IMR-90 (cell line): ENCODE measurements around the gene TEX44. TPM values are rescaled to one million over a fixed set of nuclear protein-coding genes. Genes with fewer than 3 reads are reported as not detected.

Experiments used
- ATAC-seq: fragments of 200-7000 bp; cut with Tn5 transposase; 2 replicates; pipeline ENCODE4 v1.9.1; 2020; ENCODE audit warnings: low read depth, mild to moderate bottlenecking, moderate library complexity
- BruUV-seq: library from RNA; stranded (reverse); fragments of 400-500 nt; replicated peaks from 2 replicates; lab custom pipeline; 2021; lab: Mats Ljungman, UMichigan
- CTCF ChIA-PET: fragments of 300-600 bp; formaldehyde crosslinking; extraction: SDS; loops from one replicate; lab custom pipeline; 2021; ENCODE audit warnings: antibody characterized with exemption; lab: Yijun Ruan, JAX
- POLR2A ChIA-PET: fragments of 300-600 bp; sonication (Branson Sonifier 250); formaldehyde crosslinking; loops from one replicate; lab custom pipeline; 2022; ENCODE audit warnings: antibody characterized with exemption; ENCODE audit not compliant: unreplicated experiment; lab: Charles Lee
- DNase-seq: peaks from one replicate; pipeline ENCODE4 v3.0.0; 2013
- H2AFZ ChIP-seq: replicated peaks from 2 replicates; pipeline ENCODE3; 2013; ENCODE audit warnings: low read length, mild to moderate bottlenecking; ENCODE audit not compliant: poor library complexity
- H2AK5ac ChIP-seq: 2 replicates; pipeline ENCODE4 v1.6.1; 2013; ENCODE audit warnings: low read depth, low read length, inconsistent platforms
- H2AK9ac ChIP-seq: replicated peaks from 2 replicates; pipeline ENCODE3; 2013; ENCODE audit warnings: mild to moderate bottlenecking, low read depth, low read length, moderate library complexity; ENCODE audit not compliant: poor library complexity
- H2BK120ac ChIP-seq: 2 replicates; pipeline ENCODE4 v1.6.1; 2013; ENCODE audit warnings: low read depth, low read length, inconsistent platforms
- H2BK15ac ChIP-seq: 3 replicates; pipeline ENCODE4 v1.6.1; 2013; ENCODE audit warnings: low read depth, low read length, inconsistent platforms
- H2BK20ac ChIP-seq: 2 replicates; pipeline ENCODE4 v1.6.1; 2013; ENCODE audit warnings: low read depth, mild to moderate bottlenecking, inconsistent platforms, low read length, moderate library complexity
- H2BK5ac ChIP-seq: 2 replicates; pipeline ENCODE4 v1.6.1; 2013; ENCODE audit warnings: mild to moderate bottlenecking, low read depth, low read length, inconsistent platforms; ENCODE audit not compliant: poor library complexity, severe bottlenecking
- H3K14ac ChIP-seq: replicated peaks from 2 replicates; pipeline ENCODE4 v1.6.1; 2013; ENCODE audit warnings: low read depth, low read length, inconsistent platforms
- H3K18ac ChIP-seq: 2 replicates; pipeline ENCODE4 v1.6.1; 2013; ENCODE audit warnings: low read depth, low read length, control low read depth
- H3K23ac ChIP-seq: 2 replicates; pipeline ENCODE4 v1.6.1; 2013; ENCODE audit warnings: low read depth, low read length, inconsistent platforms
- H3K27ac ChIP-seq: 2 replicates; pipeline ENCODE4 v1.5.1; 2013; ENCODE audit warnings: mild to moderate bottlenecking, control low read depth, low read length; ENCODE audit not compliant: insufficient read depth
- H3K27me3 ChIP-seq: 2 replicates; pipeline ENCODE4 v1.6.1; 2013; ENCODE audit warnings: low read length; ENCODE audit not compliant: control insufficient read depth, insufficient read depth
- H3K36me3 ChIP-seq: 2 replicates; pipeline ENCODE4 v1.6.1; 2013; ENCODE audit warnings: low read length, mixed read lengths; ENCODE audit not compliant: control insufficient read depth, insufficient read depth
- H3K4ac ChIP-seq: 2 replicates; pipeline ENCODE4 v1.6.1; 2013; ENCODE audit warnings: low read depth, low read length, inconsistent platforms
- H3K4me1 ChIP-seq: 2 replicates; pipeline ENCODE4 v1.6.1; 2013; ENCODE audit warnings: low read length, mixed read lengths; ENCODE audit not compliant: control insufficient read depth, insufficient read depth
- H3K4me2 ChIP-seq: 2 replicates; pipeline ENCODE4 v1.6.1; 2013; ENCODE audit warnings: low read depth, mild to moderate bottlenecking, control low read depth, low read length, moderate library complexity
- H3K4me3 ChIP-seq: 2 replicates; pipeline ENCODE4 v1.5.1; 2013; ENCODE audit warnings: low read depth, mild to moderate bottlenecking, control low read depth, low read length, moderate library complexity; ENCODE audit not compliant: insufficient read depth
- H3K56ac ChIP-seq: 2 replicates; pipeline ENCODE4 v1.6.1; 2013; ENCODE audit warnings: low read length, inconsistent platforms; ENCODE audit not compliant: insufficient read depth; ENCODE audit errors: extremely low read depth
- H3K79me1 ChIP-seq, 2 experiments: 2 replicates each; pipeline ENCODE4 v1.6.1; 2013; ENCODE audit warnings: low read length in 2 of 2, inconsistent platforms in 1 of 2, low read depth in 1 of 2
- H3K9ac ChIP-seq: 2 replicates; pipeline ENCODE4 v1.6.1; 2013; ENCODE audit warnings: low read depth, low read length, control low read depth
- H3K9me1 ChIP-seq: 2 replicates; pipeline ENCODE4 v1.6.1; 2013; ENCODE audit warnings: low read length, inconsistent platforms; ENCODE audit not compliant: insufficient read depth
- H3K9me3 ChIP-seq: 2 replicates; pipeline ENCODE4 v1.6.1; 2013; ENCODE audit warnings: low read length; ENCODE audit not compliant: control insufficient read depth, insufficient read depth
- H4K20me1 ChIP-seq: 2 replicates; pipeline ENCODE4 v1.6.1; 2013; ENCODE audit warnings: low read length, inconsistent platforms; ENCODE audit not compliant: insufficient read depth
- H4K5ac ChIP-seq: 2 replicates; pipeline ENCODE4 v1.6.1; 2013; ENCODE audit warnings: mild to moderate bottlenecking, low read depth, low read length, control low read depth
- H4K8ac ChIP-seq, 2 experiments: 2 replicates each; pipeline ENCODE4 v1.6.1; 2013; ENCODE audit warnings: low read depth in 2 of 2, low read length in 2 of 2, control low read depth in 1 of 2, inconsistent platforms in 1 of 2
- H4K91ac ChIP-seq: 2 replicates; pipeline ENCODE4 v1.6.1; 2013; ENCODE audit warnings: low read depth, low read length, inconsistent platforms; ENCODE audit not compliant: insufficient read depth
- BHLHE40 ChIP-seq: fragments of 150-350 bp; IDR thresholded peaks from 2 replicates; pipeline ENCODE4 v1.6.1; 2016; ENCODE audit warnings: mild to moderate bottlenecking, low read depth, low read length
- CEBPB ChIP-seq: IDR thresholded peaks from 2 replicates; pipeline ENCODE4 v1.6.1; 2012; ENCODE audit warnings: low read depth, low read length, improper control_type of control experiment
- CTCF ChIP-seq: conservative IDR thresholded peaks from 2 replicates; pipeline ENCODE4 v1.5.1; 2012; ENCODE audit warnings: mild to moderate bottlenecking, low read depth, low read length, improper control_type of control experiment
- NFE2L2 ChIP-seq: fragments of 150-350 bp; IDR thresholded peaks from 2 replicates; pipeline ENCODE4 v1.6.1; 2016; ENCODE audit warnings: low read depth, mild to moderate bottlenecking, low read length
- WGBS, 2 experiments: methylation state at CpG; one replicate each; pipeline versions ENCODE4 v1.1.5 to v1.1.7; 2013; ENCODE audit warnings: missing lambda C conversion rate in 2 of 2; ENCODE audit not compliant: insufficient read length in 1 of 2; ENCODE audit errors: extremely low coverage in 2 of 2; 5-methylcytosine and 5-hydroxymethylcytosine counted together
- dilution Hi-C: fragments of 300-500 bp; cut with HindIII; formaldehyde crosslinking; loops from one replicate; pipeline ENCODE4 v1.14.3; 2018; ENCODE audit warnings: low sequenced_read_pairs; ENCODE audit not compliant: unreplicated experiment
- in situ Hi-C: fragments of 300-500 bp; cut with MboI; formaldehyde crosslinking; loops from 3 replicates; pipeline ENCODE4 v1.14.3; 2019; ENCODE audit warnings: low sequenced_read_pairs, inconsistent platforms, mixed read lengths
- intact Hi-C: fragments of 100-400 bp; cut with micrococcal nuclease; formaldehyde crosslinking; loops from 2 replicates; pipeline ENCODE4 v1.10.0; 2022
- polyA plus RNA-seq, 3 experiments: library from polyadenylated mRNA; depleted of rRNA; stranded (reverse); fragments of >200 nt; gene quantifications; 2 replicates each; pipeline ENCODE4 v1.2.3, GENCODE V29; 2012; ENCODE audit warnings: low replicate concordance in 1 of 3
- total RNA-seq: library from RNA; depleted of rRNA; stranded (reverse); fragments of >200 nt; gene quantifications from 2 replicates; pipeline ENCODE4 v1.2.3, GENCODE V29; 2012

The TEX44 gene
- total and polyA plus RNA-seq, 2 of the 4 experiments (the other 2 are of a cell fraction), result not detected

- no peaks in the 10 kb centered on the region for H3K36me3 ChIP-seq
- H4K20me1 ChIP-seq, result no peaks in the 10 kb centered on the region
- H2AK9ac ChIP-seq, result peak overlapping the region; percentile 71
- H3K4me3 ChIP-seq, result no peak overlapping the region
- H3K14ac ChIP-seq, result peak overlapping the region; percentile 85; the same call in 1 of the 2 replicates
- H3K27ac ChIP-seq, result peak overlapping the region; percentile 79; the same call in 1 of the 2 replicates
- ATAC-seq (peak; percentile 92), DNase-seq (peak; percentile 96)
- no peaks in the 10 kb centered on the region for H3K9me3 ChIP-seq
- no peaks in the 10 kb centered on the region for H3K27me3 ChIP-seq
- peak overlapping the region; percentile 87 for H2BK20ac ChIP-seq
- no peak overlapping the region for H3K9ac ChIP-seq
- POLR2A ChIA-PET, result interaction anchor here (1.5 kb wide), 1 partner anchor 10 kb away, joined by 3 read pairs; no protein-coding TSS in a partner anchor
- H4K8ac ChIP-seq, result peak overlapping the region; percentile 35 to 91; a peak in 3 of 4 replicates
- BruUV-seq, result no TSS peak
- H3K56ac ChIP-seq, result no peak overlapping the region
- in situ Hi-C loops, result no loop called here
- peak overlapping the region; percentile 76 for H4K5ac ChIP-seq
- H3K4ac ChIP-seq, result peak overlapping the region; percentile 98
- peak overlapping the region; percentile 100; the same call in 1 of the 3 replicates for H2BK15ac ChIP-seq
- peaks cover 17% of the 10 kb centered on the region for H3K9me1 ChIP-seq
- dilution Hi-C loops, result no loop called here
- H3K79me1 ChIP-seq, result no peaks in the 10 kb centered on the region
- peak overlapping the region; percentile 98; the same call in 1 of the 2 replicates for H2AK5ac ChIP-seq
- intact Hi-C loops, result loop anchor here (1.0 kb wide), 1 partner anchor 30 kb away; no protein-coding TSS in a partner anchor
- H2BK120ac ChIP-seq, result peak overlapping the region; percentile 95
- H2AFZ ChIP-seq, result peak overlapping the region; percentile 73
- peak overlapping the region; percentile 69 for H2BK5ac ChIP-seq
- peak overlapping the region; percentile 40; the same call in 1 of the 2 replicates for H3K23ac ChIP-seq
- TF ChIP-seq BHLHE40, result peak; percentile 64; the same call in 1 of the 2 replicates
- TF ChIP-seq NFE2L2, result no peak
- TF ChIP-seq CEBPB, result peak; percentile 91
- TF ChIP-seq CTCF, result 0 out of 2 replicates have a peak, but pooled peaks have one; percentile 13
- H3K4me2 ChIP-seq, result peak overlapping the region; percentile 6; the same call in 1 of the 2 replicates
- no CpG with 5 or more reads among the region's 14 CpGs for WGBS, 2 experiments
- CTCF ChIA-PET, result interaction anchor here (1.1 to 1.6 kb wide), 3 partner anchors 21 to 42 kb away, joined by 3 to 4 read pairs (median 3); no protein-coding TSS in a partner anchor
- peaks cover 28% of the 10 kb centered on the region for H3K4me1 ChIP-seq
- H4K91ac ChIP-seq, result peak overlapping the region; percentile 77
- H3K18ac ChIP-seq, result peak overlapping the region; percentile 96
Measured at GRCh38 chr2:231632559-231633142, 40.0 kb downstream of the TEX44 start.
